ENCODE measurements around the gene TRPT1.

Gene TRPT1

DNA sequence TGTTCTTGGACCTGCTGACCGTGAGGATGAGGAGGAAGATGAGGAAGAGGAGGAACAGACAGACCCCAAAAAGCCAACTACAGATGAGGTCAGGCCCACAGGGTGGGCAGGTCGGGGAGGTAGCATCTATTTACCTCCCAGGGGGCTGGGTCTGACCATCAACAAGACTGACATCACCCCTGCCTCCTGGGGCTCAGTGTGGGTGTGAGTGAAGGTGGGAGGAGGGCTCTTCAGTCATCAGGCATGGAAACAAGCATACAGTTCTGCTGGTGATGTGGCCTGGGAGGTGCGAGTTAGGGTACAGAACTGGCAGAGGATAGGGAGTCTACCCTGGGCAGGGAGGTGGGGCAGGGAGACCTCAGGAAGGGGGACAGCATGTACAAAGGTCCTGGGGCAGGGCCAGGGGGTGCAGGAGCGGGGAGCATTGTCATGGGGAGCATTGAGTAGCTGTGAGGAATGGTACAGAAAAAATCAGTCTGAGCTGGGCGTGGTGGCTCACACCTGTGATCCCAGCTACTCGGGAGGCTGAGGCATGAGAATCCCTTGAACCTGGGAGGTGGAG is 34.2 kb upstream of the TRPT1 start (continued):
- TF ChIP-seq, protein P1, sequence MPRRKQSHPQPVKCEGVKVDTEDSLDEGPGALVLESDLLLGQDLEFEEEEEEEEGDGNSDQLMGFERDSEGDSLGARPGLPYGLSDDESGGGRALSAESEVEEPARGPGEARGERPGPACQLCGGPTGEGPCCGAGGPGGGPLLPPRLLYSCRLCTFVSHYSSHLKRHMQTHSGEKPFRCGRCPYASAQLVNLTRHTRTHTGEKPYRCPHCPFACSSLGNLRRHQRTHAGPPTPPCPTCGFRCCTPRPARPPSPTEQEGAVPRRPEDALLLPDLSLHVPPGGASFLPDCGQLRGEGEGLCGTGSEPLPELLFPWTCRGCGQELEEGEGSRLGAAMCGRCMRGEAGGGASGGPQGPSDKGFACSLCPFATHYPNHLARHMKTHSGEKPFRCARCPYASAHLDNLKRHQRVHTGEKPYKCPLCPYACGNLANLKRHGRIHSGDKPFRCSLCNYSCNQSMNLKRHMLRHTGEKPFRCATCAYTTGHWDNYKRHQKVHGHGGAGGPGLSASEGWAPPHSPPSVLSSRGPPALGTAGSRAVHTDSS (tag by site-specific recombination; IDR thresholded peaks at IDR 0.05): peak; percentile 81
- TF ChIP-seq ZNF558 (tag by site-specific recombination; IDR thresholded peaks at IDR 0.05) (no peak), ZNF654 (tag by site-specific recombination; IDR thresholded peaks at IDR 0.05; ENCODE audit: low read depth) (no peak), ZNF423 (tag by site-specific recombination; IDR thresholded peaks at IDR 0.05) (no peak), ZNF350 (tag by site-specific recombination; IDR thresholded peaks at IDR 0.05) (no peak), ZFHX2 (tag by site-specific recombination; conservative IDR thresholded peaks at IDR 0.05) (peak; percentile 93), ZNF548 (tag by site-specific recombination; IDR thresholded peaks at IDR 0.05) (no peak), ZNF394 (tag by site-specific recombination; IDR thresholded peaks at IDR 0.05; ENCODE audit: borderline replicate concordance) (no peak), ZIC2 (tag by site-specific recombination; IDR thresholded peaks at IDR 0.05) (peak; percentile 62), KLF7 (tag by site-specific recombination; IDR thresholded peaks at IDR 0.05; ENCODE audit: borderline replicate concordance) (no peak), ZNF37A (tag by site-specific recombination; IDR thresholded peaks at IDR 0.05) (no peak), GLIS1 (tag by site-specific recombination; IDR thresholded peaks at IDR 0.05) (peak; percentile 96), ZNF175 (tag by site-specific recombination; IDR thresholded peaks at IDR 0.05) (no peak), ZNF514 (tag by site-specific recombination; IDR thresholded peaks at IDR 0.05) (no peak), RBAK (tag by site-specific recombination; IDR thresholded peaks at IDR 0.05) (no peak), ZNF792 (tag by site-specific recombination; IDR thresholded peaks at IDR 0.05) (no peak), ZNF600 (tag by site-specific recombination; IDR thresholded peaks at IDR 0.05) (no peak), ZNF335 (tag by site-specific recombination; conservative IDR thresholded peaks at IDR 0.05) (no peak)
- TF ChIP-seq, protein P2, sequence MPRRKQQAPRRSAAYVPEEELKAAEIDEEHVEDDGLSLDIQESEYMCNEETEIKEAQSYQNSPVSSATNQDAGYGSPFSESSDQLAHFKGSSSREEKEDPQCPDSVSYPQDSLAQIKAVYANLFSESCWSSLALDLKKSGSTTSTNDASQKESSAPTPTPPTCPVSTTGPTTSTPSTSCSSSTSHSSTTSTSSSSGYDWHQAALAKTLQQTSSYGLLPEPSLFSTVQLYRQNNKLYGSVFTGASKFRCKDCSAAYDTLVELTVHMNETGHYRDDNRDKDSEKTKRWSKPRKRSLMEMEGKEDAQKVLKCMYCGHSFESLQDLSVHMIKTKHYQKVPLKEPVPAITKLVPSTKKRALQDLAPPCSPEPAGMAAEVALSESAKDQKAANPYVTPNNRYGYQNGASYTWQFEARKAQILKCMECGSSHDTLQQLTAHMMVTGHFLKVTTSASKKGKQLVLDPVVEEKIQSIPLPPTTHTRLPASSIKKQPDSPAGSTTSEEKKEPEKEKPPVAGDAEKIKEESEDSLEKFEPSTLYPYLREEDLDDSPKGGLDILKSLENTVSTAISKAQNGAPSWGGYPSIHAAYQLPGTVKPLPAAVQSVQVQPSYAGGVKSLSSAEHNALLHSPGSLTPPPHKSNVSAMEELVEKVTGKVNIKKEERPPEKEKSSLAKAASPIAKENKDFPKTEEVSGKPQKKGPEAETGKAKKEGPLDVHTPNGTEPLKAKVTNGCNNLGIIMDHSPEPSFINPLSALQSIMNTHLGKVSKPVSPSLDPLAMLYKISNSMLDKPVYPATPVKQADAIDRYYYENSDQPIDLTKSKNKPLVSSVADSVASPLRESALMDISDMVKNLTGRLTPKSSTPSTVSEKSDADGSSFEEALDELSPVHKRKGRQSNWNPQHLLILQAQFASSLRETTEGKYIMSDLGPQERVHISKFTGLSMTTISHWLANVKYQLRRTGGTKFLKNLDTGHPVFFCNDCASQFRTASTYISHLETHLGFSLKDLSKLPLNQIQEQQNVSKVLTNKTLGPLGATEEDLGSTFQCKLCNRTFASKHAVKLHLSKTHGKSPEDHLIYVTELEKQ (tag by site-specific recombination; IDR thresholded peaks at IDR 0.05; ENCODE audit: borderline replicate concordance): no peak
- TF ChIP-seq, protein P3, sequence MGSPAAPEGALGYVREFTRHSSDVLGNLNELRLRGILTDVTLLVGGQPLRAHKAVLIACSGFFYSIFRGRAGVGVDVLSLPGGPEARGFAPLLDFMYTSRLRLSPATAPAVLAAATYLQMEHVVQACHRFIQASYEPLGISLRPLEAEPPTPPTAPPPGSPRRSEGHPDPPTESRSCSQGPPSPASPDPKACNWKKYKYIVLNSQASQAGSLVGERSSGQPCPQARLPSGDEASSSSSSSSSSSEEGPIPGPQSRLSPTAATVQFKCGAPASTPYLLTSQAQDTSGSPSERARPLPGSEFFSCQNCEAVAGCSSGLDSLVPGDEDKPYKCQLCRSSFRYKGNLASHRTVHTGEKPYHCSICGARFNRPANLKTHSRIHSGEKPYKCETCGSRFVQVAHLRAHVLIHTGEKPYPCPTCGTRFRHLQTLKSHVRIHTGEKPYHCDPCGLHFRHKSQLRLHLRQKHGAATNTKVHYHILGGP (tag by site-specific recombination; IDR thresholded peaks at IDR 0.05): no peak

DNA sequence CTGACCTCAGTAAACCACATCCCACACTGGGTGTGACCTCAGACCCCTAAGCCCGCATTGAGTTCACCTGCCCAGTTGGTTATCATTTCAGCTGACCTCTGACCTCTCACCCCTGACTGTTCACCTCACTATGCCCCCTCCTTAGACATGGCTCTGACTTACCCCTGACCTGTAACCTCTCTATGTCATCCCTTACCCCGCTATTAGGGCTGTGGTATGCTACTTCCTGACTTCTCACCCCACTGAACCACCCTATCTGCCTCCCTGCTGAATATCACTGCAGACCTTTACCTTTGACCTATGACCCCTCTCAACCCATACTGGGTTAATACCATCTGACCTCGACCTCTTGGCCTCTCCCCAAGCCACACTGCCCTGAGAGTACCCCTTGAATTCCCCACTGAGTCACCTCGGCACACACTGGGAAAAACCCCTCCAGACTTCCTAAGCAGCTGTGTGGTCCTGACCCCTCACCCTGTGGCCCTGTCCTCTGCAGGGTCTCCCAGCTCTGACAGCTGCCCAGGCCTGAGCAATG is 33.6 kb upstream of the TRPT1 start:
- Histone ChIP-seq H3K9me3 (ENCODE audit: control insufficient read depth, insufficient read depth, low read depth, low read length) (no peaks in the 10 kb centered on the region), H3K27ac (ENCODE audit: extremely low read depth, low read depth, low read length) (no peak overlapping the region), H3K4me1 (ENCODE audit: control insufficient read depth, insufficient read depth, low read length) (no peaks in the 10 kb centered on the region; the same call in 1 of the 2 replicates), H3K4me3 (ENCODE audit: low read depth, low read length) (no peak overlapping the region), H3K36me3 (ENCODE audit: control insufficient read depth in 2 of 2, insufficient read depth in 1 of 2, low read length in 2 of 2) (peaks cover 0 to 83% of the 10 kb centered on the region in 2 experiments; a peak in 2 of 3 replicates)
- TF ChIP-seq ZNF629 (tag by site-specific recombination; IDR thresholded peaks at IDR 0.05): no peak
- TF ChIP-seq HOXA7 (CRISPR knock-in tag; IDR thresholded peaks at IDR 0.05; ENCODE audit: borderline replicate concordance): no peak
- peak; percentile 99 for TF ChIP-seq BCL11B (tag by site-specific recombination; IDR thresholded peaks at IDR 0.05; ENCODE audit: low read depth)
- TF ChIP-seq BCL11A (tag by site-specific recombination; IDR thresholded peaks at IDR 0.05; ENCODE audit: low read depth): peak; percentile 96
- TF ChIP-seq ZEB2 (tag by site-specific recombination; IDR thresholded peaks at IDR 0.05): 0 out of 2 replicates have a peak, but pooled peaks have one; percentile 20
- TF ChIP-seq ZNF791 (tag by site-specific recombination; IDR thresholded peaks at IDR 0.05): no peak
- ChIA-PET CTCF (interaction anchor here (0.7 kb wide), 1 partner anchor 1352 kb away, joined by 5 read pairs; no protein-coding TSS in a partner anchor), POLR2A (no interaction called here)

Measured in HEK293 (cell line).